BE2C (cell line): ENCODE data around the gene VPS50.

Experiments
- DNase-seq: peaks from one replicate; pipeline ENCODE4 v3.0.0-alpha.2; 2020
- H3K27me3 ChIP-seq: fragments of 250-450 bp; sonication (Bioruptor Pico); 2 replicates; pipeline ENCODE4 v1.5.1; 2020; ENCODE audit warnings: mild to moderate bottlenecking
- H3K36me3 ChIP-seq: fragments of 250-450 bp; sonication (Bioruptor Pico); 2 replicates; pipeline ENCODE4 v1.5.1; 2020; ENCODE audit warnings: mild to moderate bottlenecking
- H3K4me1 ChIP-seq: fragments of 250-450 bp; sonication (Bioruptor Pico); 2 replicates; pipeline ENCODE4 v1.5.1; 2020
- H3K4me3 ChIP-seq: 2 replicates; pipeline ENCODE4 v1.5.1; 2011; ENCODE audit warnings: low read depth, low read length
- H3K9me3 ChIP-seq: fragments of 250-450 bp; sonication (Bioruptor Pico); 2 replicates; pipeline ENCODE4 v1.5.1; 2020
- TF ChIP-seq, protein P1 (sequence below): IDR thresholded peaks from 2 replicates; pipeline ENCODE4 v1.5.1; 2012; ENCODE audit warnings: mild to moderate bottlenecking, low read depth, low read length

Gene VPS50

GRCh38 chr7:93284908-93285307, 52.7 kb downstream of the VPS50 start:
- no peaks in the 10 kb centered on the region for H3K9me3 ChIP-seq
- H3K27me3 ChIP-seq: no peaks in the 10 kb centered on the region
- DNase-seq: no peak
- H3K4me3 ChIP-seq: no peak overlapping the region
- no peaks in the 10 kb centered on the region for H3K36me3 ChIP-seq
- no peaks in the 10 kb centered on the region for H3K4me1 ChIP-seq
- TF ChIP-seq, protein P1, sequence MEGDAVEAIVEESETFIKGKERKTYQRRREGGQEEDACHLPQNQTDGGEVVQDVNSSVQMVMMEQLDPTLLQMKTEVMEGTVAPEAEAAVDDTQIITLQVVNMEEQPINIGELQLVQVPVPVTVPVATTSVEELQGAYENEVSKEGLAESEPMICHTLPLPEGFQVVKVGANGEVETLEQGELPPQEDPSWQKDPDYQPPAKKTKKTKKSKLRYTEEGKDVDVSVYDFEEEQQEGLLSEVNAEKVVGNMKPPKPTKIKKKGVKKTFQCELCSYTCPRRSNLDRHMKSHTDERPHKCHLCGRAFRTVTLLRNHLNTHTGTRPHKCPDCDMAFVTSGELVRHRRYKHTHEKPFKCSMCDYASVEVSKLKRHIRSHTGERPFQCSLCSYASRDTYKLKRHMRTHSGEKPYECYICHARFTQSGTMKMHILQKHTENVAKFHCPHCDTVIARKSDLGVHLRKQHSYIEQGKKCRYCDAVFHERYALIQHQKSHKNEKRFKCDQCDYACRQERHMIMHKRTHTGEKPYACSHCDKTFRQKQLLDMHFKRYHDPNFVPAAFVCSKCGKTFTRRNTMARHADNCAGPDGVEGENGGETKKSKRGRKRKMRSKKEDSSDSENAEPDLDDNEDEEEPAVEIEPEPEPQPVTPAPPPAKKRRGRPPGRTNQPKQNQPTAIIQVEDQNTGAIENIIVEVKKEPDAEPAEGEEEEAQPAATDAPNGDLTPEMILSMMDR: no peak

GRCh38 chr7:93293229-93293628, 61.1 kb downstream of the VPS50 start:
- peaks cover 2% of the 10 kb centered on the region; the same call in 1 of the 2 replicates for H3K36me3 ChIP-seq
- no peaks in the 10 kb centered on the region for H3K4me1 ChIP-seq
- DNase-seq: no peak
- H3K9me3 ChIP-seq: no peaks in the 10 kb centered on the region
- TF ChIP-seq, protein P1: no peak
- H3K4me3 ChIP-seq: no peak overlapping the region
- H3K27me3 ChIP-seq: no peaks in the 10 kb centered on the region

- H3K4me1 ChIP-seq: no peaks in the 10 kb centered on the region
- no peak for DNase-seq
- TF ChIP-seq, protein P1: no peak
- no peak overlapping the region for H3K4me3 ChIP-seq
- H3K27me3 ChIP-seq: no peaks in the 10 kb centered on the region
- H3K36me3 ChIP-seq: peaks cover 2% of the 10 kb centered on the region; the same call in 1 of the 2 replicates
- H3K9me3 ChIP-seq: no peaks in the 10 kb centered on the region
These were observed 66.0 kb downstream of the VPS50 start for GRCh38 chr7:93298206-93298605.

- H3K9me3 ChIP-seq: no peaks in the 10 kb centered on the region
- H3K27me3 ChIP-seq: no peaks in the 10 kb centered on the region
- DNase-seq: no peak
- TF ChIP-seq, protein P1: no peak
- H3K4me3 ChIP-seq: no peak overlapping the region
- H3K36me3 ChIP-seq: peaks cover 2% of the 10 kb centered on the region; the same call in 1 of the 2 replicates
- H3K4me1 ChIP-seq: no peaks in the 10 kb centered on the region
These were observed 66.5 kb downstream of the VPS50 start for GRCh38 chr7:93298671-93299070.

DNA sequence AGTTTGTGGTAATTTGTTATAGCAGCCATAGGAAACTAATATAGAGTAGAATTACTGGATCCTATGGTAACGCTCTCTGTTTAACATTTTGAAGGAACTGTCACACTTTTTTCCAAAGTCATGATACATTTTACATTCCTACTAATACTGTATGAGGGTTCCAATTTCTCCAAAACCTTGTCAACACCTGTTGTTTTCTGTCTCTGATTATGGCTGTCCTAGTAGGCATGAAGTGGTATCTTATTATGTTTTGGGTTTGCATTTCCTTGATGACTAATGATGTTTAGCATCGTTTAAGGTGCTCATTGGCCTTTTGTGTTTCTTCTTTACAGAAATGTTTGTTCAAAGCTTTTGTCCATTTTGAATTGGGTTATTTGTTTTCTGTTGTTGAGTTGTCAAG, 69.6 kb downstream of the VPS50 start:
- H3K4me1 ChIP-seq: no peaks in the 10 kb centered on the region
- H3K27me3 ChIP-seq: no peaks in the 10 kb centered on the region
- TF ChIP-seq, protein P1: no peak
- no peaks in the 10 kb centered on the region; the same call in 1 of the 2 replicates for H3K36me3 ChIP-seq
- H3K9me3 ChIP-seq: no peaks in the 10 kb centered on the region
- H3K4me3 ChIP-seq: no peak overlapping the region
- no peak for DNase-seq

GRCh38 chr7:93307131-93307660, 75.0 kb downstream of the VPS50 start:
- H3K36me3 ChIP-seq: no peaks in the 10 kb centered on the region
- no peak for DNase-seq
- H3K4me3 ChIP-seq: no peak overlapping the region
- TF ChIP-seq, protein P1: no peak
- no peaks in the 10 kb centered on the region for H3K27me3 ChIP-seq
- H3K9me3 ChIP-seq: no peaks in the 10 kb centered on the region
- H3K4me1 ChIP-seq: no peaks in the 10 kb centered on the region
